Activated CD4-positive, CD25-positive, alpha-beta regulatory T cell (primary cell): ENCODE measurements around the gene NSF.

Experiments used
- DNase-seq, 4 experiments: peaks; one replicate each; lab custom pipeline; 2025; lab: John Stamatoyannopoulos, UW

Gene NSF

DNA sequence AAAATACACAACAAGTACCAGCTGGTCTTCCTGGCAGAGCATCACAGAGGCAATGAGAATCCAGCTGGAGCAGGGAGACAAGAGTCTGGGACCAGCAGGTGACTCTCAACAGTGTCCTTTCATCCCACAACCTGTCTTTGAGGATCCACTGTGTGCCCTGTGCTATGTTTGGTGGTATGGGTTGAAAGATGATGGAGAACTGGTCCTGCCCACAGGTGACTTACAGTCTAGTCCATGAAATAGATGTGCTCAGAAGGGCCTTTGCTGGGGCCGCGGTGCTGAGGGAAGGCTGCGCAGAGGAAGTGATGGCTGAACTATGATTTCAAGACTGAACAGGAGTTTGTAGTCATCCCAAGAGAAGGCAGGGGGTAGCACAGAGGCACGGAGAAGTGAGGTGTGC is 210.1 kb downstream of the NSF start:
- no peak for DNase-seq

- DNase-seq, result no peak
Measured at GRCh38 chr17:46802800-46803199, 212.3 kb downstream of the NSF start.

- no peak for DNase-seq
Measured at GRCh38 chr17:46803544-46803943, 213.1 kb downstream of the NSF start.

DNA sequence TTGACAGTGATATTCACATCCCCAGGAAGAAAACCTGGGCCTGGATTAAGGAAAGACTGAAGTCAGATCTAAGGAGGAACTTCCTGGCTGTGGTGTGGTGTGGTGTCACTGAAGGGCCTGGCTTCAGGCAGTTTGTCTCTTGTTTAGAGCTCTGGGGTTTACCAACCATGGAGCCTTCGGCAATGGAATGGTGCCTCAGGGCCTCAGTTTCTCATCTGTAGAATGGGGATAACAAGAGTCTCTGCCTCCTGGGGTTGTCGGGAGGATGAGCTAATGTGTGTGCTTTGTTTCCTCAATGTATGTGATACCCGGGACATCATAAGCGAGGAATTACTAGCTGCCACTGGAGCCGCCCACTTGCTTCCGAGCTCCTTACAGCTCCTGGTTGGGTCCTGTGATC is 215.3 kb downstream of the NSF start:
- no peak for DNase-seq
